Measurements from ENCODE around the gene NHSL1.

The NHSL1 gene

GRCh38 chr6:138537106-138537505, 37.8 kb upstream of the NHSL1 start:
- Histone ChIP-seq H3K4me3 (ENCODE audit: low read length) (no peak overlapping the region), H3K27me3 (ENCODE audit: control insufficient read depth, insufficient read depth, low read length) (no peaks in the 10 kb centered on the region), H3K27ac (ENCODE audit: low read length) (no peak overlapping the region), H3K36me3 (ENCODE audit: control insufficient read depth, insufficient read depth, low read length) (no peaks in the 10 kb centered on the region), H3K4me1 (ENCODE audit: control insufficient read depth, insufficient read depth, low read length) (no peaks in the 10 kb centered on the region; the same call in 1 of the 2 replicates), H3K9me3 (ENCODE audit: control insufficient read depth, insufficient read depth, low read length) (no peaks in the 10 kb centered on the region)
- WGBS (ENCODE audit: insufficient coverage, insufficient read length), result no CpG with 5 or more reads among the region's 4 CpGs
- DNase-seq (ENCODE audit: low read depth, low spot score), result no peak

- no CpG with 5 or more reads among the region's 6 CpGs for WGBS (ENCODE audit: insufficient coverage, insufficient read length)
- no peaks in the 10 kb centered on the region for H3K4me1 ChIP-seq (ENCODE audit: control insufficient read depth, insufficient read depth, low read length)
- no peaks in the 10 kb centered on the region for H3K27me3 ChIP-seq (ENCODE audit: control insufficient read depth, insufficient read depth, low read length)
- no peak overlapping the region for H3K27ac ChIP-seq (ENCODE audit: low read length)
- H3K36me3 ChIP-seq (ENCODE audit: control insufficient read depth, insufficient read depth, low read length), result no peaks in the 10 kb centered on the region
- H3K4me3 ChIP-seq (ENCODE audit: low read length), result no peak overlapping the region
- H3K9me3 ChIP-seq (ENCODE audit: control insufficient read depth, insufficient read depth, low read length), result no peaks in the 10 kb centered on the region
- no peak for DNase-seq (ENCODE audit: low read depth, low spot score)
Observed at GRCh38 chr6:138535728-138536455, 36.6 kb upstream of the NHSL1 start.

GRCh38 chr6:138533667-138534066, 34.4 kb upstream of the NHSL1 start:
- WGBS (ENCODE audit: insufficient coverage, insufficient read length), result no CpG with 5 or more reads among the region's 2 CpGs
- no peak for DNase-seq (ENCODE audit: low read depth, low spot score)
- no peaks in the 10 kb centered on the region for H3K9me3 ChIP-seq (ENCODE audit: control insufficient read depth, insufficient read depth, low read length)

GRCh38 chr6:138531387-138531786, 32.1 kb upstream of the NHSL1 start:
- no peak overlapping the region for H3K4me3 ChIP-seq (ENCODE audit: low read length)
- H3K36me3 ChIP-seq (ENCODE audit: control insufficient read depth, insufficient read depth, low read length), result no peaks in the 10 kb centered on the region
- H3K27me3 ChIP-seq (ENCODE audit: control insufficient read depth, insufficient read depth, low read length), result no peaks in the 10 kb centered on the region
- DNase-seq (ENCODE audit: low read depth, low spot score), result no peak
- H3K4me1 ChIP-seq (ENCODE audit: control insufficient read depth, insufficient read depth, low read length), result peaks cover 2% of the 10 kb centered on the region; the same call in 1 of the 2 replicates
- no peak overlapping the region for H3K27ac ChIP-seq (ENCODE audit: low read length)
- WGBS (ENCODE audit: insufficient coverage, insufficient read length), result no CpG with 5 or more reads among the region's 2 CpGs
- no peaks in the 10 kb centered on the region for H3K9me3 ChIP-seq (ENCODE audit: control insufficient read depth, insufficient read depth, low read length)

More at GRCh38 chr6:138533667-138534066, 34.4 kb upstream of the NHSL1 start:
- H3K4me3 ChIP-seq (ENCODE audit: low read length), result no peak overlapping the region
- no peaks in the 10 kb centered on the region for H3K36me3 ChIP-seq (ENCODE audit: control insufficient read depth, insufficient read depth, low read length)
- H3K4me1 ChIP-seq (ENCODE audit: control insufficient read depth, insufficient read depth, low read length), result no peaks in the 10 kb centered on the region
- H3K27me3 ChIP-seq (ENCODE audit: control insufficient read depth, insufficient read depth, low read length), result no peaks in the 10 kb centered on the region
- no peak overlapping the region for H3K27ac ChIP-seq (ENCODE audit: low read length)

GRCh38 chr6:138529478-138529877, 30.2 kb upstream of the NHSL1 start:
- H3K36me3 ChIP-seq (ENCODE audit: control insufficient read depth, insufficient read depth, low read length), result no peaks in the 10 kb centered on the region
- no CpG with 5 or more reads among the region's 3 CpGs for WGBS (ENCODE audit: insufficient coverage, insufficient read length)
- H3K9me3 ChIP-seq (ENCODE audit: control insufficient read depth, insufficient read depth, low read length), result no peaks in the 10 kb centered on the region
- no peak overlapping the region for H3K27ac ChIP-seq (ENCODE audit: low read length)
- H3K4me1 ChIP-seq (ENCODE audit: control insufficient read depth, insufficient read depth, low read length), result peaks cover 2% of the 10 kb centered on the region; the same call in 1 of the 2 replicates
- H3K27me3 ChIP-seq (ENCODE audit: control insufficient read depth, insufficient read depth, low read length), result no peaks in the 10 kb centered on the region
- no peak overlapping the region for H3K4me3 ChIP-seq (ENCODE audit: low read length)
- no peak for DNase-seq (ENCODE audit: low read depth, low spot score)

- H3K4me1 ChIP-seq (ENCODE audit: control insufficient read depth, insufficient read depth, low read length), result peaks cover 2% of the 10 kb centered on the region; the same call in 1 of the 2 replicates
- WGBS (ENCODE audit: insufficient coverage, insufficient read length), result no CpG with 5 or more reads among the region's 2 CpGs
- no peak overlapping the region for H3K27ac ChIP-seq (ENCODE audit: low read length)
Observed at GRCh38 chr6:138528956-138529355, 29.7 kb upstream of the NHSL1 start.

GRCh38 chr6:138528137-138528536, 28.8 kb upstream of the NHSL1 start:
- no CpG with 5 or more reads among the region's 1 CpG for WGBS (ENCODE audit: insufficient coverage, insufficient read length)
- DNase-seq (ENCODE audit: low read depth, low spot score), result no peak
- no peak overlapping the region for H3K27ac ChIP-seq (ENCODE audit: low read length)
- H3K4me1 ChIP-seq (ENCODE audit: control insufficient read depth, insufficient read depth, low read length), result peaks cover 2% of the 10 kb centered on the region; the same call in 1 of the 2 replicates
- no peaks in the 10 kb centered on the region for H3K36me3 ChIP-seq (ENCODE audit: control insufficient read depth, insufficient read depth, low read length)
- no peaks in the 10 kb centered on the region for H3K9me3 ChIP-seq (ENCODE audit: control insufficient read depth, insufficient read depth, low read length)
- no peaks in the 10 kb centered on the region for H3K27me3 ChIP-seq (ENCODE audit: control insufficient read depth, insufficient read depth, low read length)
- H3K4me3 ChIP-seq (ENCODE audit: low read length), result no peak overlapping the region

More at GRCh38 chr6:138528956-138529355, 29.7 kb upstream of the NHSL1 start:
- Histone ChIP-seq H3K36me3 (ENCODE audit: control insufficient read depth, insufficient read depth, low read length) (no peaks in the 10 kb centered on the region), H3K4me3 (ENCODE audit: low read length) (no peak overlapping the region), H3K9me3 (ENCODE audit: control insufficient read depth, insufficient read depth, low read length) (no peaks in the 10 kb centered on the region), H3K27me3 (ENCODE audit: control insufficient read depth, insufficient read depth, low read length) (no peaks in the 10 kb centered on the region)
- DNase-seq (ENCODE audit: low read depth, low spot score), result no peak

GRCh38 chr6:138527411-138528088, 28.3 kb upstream of the NHSL1 start:
- no peaks in the 10 kb centered on the region for H3K9me3 ChIP-seq (ENCODE audit: control insufficient read depth, insufficient read depth, low read length)
- no peak overlapping the region for H3K4me3 ChIP-seq (ENCODE audit: low read length)
- H3K4me1 ChIP-seq (ENCODE audit: control insufficient read depth, insufficient read depth, low read length), result peaks cover 2% of the 10 kb centered on the region; the same call in 1 of the 2 replicates
- no peak overlapping the region for H3K27ac ChIP-seq (ENCODE audit: low read length)
- no peaks in the 10 kb centered on the region for H3K27me3 ChIP-seq (ENCODE audit: control insufficient read depth, insufficient read depth, low read length)
- no CpG with 5 or more reads among the region's 8 CpGs for WGBS (ENCODE audit: insufficient coverage, insufficient read length)
- DNase-seq (ENCODE audit: low read depth, low spot score), result no peak
- H3K36me3 ChIP-seq (ENCODE audit: control insufficient read depth, insufficient read depth, low read length), result no peaks in the 10 kb centered on the region

- WGBS (ENCODE audit: insufficient coverage, insufficient read length), result no CpG with 5 or more reads among the region's 11 CpGs
- H3K27ac ChIP-seq (ENCODE audit: low read length), result no peak overlapping the region
- DNase-seq (ENCODE audit: low read depth, low spot score), result no peak
- no peaks in the 10 kb centered on the region for H3K36me3 ChIP-seq (ENCODE audit: control insufficient read depth, insufficient read depth, low read length)
- no peak overlapping the region for H3K4me3 ChIP-seq (ENCODE audit: low read length)
- H3K9me3 ChIP-seq (ENCODE audit: control insufficient read depth, insufficient read depth, low read length), result no peaks in the 10 kb centered on the region
- H3K27me3 ChIP-seq (ENCODE audit: control insufficient read depth, insufficient read depth, low read length), result no peaks in the 10 kb centered on the region
- H3K4me1 ChIP-seq (ENCODE audit: control insufficient read depth, insufficient read depth, low read length), result peaks cover 2% of the 10 kb centered on the region; the same call in 1 of the 2 replicates
Observed at GRCh38 chr6:138526822-138527235, 27.5 kb upstream of the NHSL1 start.

GRCh38 chr6:138525355-138525754, 26.1 kb upstream of the NHSL1 start:
- Histone ChIP-seq H3K27me3 (ENCODE audit: control insufficient read depth, insufficient read depth, low read length) (no peaks in the 10 kb centered on the region), H3K4me1 (ENCODE audit: control insufficient read depth, insufficient read depth, low read length) (peaks cover 2% of the 10 kb centered on the region; the same call in 1 of the 2 replicates), H3K27ac (ENCODE audit: low read length) (no peak overlapping the region), H3K9me3 (ENCODE audit: control insufficient read depth, insufficient read depth, low read length) (no peaks in the 10 kb centered on the region), H3K4me3 (ENCODE audit: low read length) (no peak overlapping the region), H3K36me3 (ENCODE audit: control insufficient read depth, insufficient read depth, low read length) (no peaks in the 10 kb centered on the region)
- WGBS (ENCODE audit: insufficient coverage, insufficient read length), result no CpG with 5 or more reads among the region's 4 CpGs
- no peak for DNase-seq (ENCODE audit: low read depth, low spot score)

Measured in iPS DF 6.9 (cell line).